Measurements from ENCODE around the gene UBN2.

The UBN2 gene

DNA sequence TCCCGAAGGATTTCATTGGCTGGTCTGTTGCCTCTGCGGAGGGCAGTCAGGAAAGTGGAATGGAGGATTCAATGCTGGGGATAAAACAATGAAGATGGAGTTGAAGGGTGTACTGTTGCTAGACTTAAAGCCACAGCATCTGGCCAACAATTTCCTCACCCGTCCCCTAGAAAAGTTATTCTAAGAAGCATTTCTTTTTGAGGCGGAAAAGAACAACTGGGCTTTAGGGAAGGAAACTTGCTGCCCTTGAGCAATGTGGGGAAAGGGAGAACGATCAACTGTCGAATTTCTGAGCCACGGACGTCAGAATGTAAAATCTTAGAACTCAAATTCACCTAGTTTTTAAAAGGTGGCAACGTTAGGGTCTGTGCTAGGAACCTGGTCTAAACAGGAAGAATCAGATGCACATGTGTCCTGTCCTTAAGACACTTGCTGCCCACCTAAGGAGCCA, 110.8 kb downstream of the UBN2 start:
- Histone ChIP-seq H4K20me1 (ENCODE audit: control insufficient read depth, insufficient read depth, low read depth, low read length) (no peaks in the 10 kb centered on the region), H3K4me1 (ENCODE audit: control insufficient read depth, low read length) (peaks cover 52% of the 10 kb centered on the region), H3F3A (ENCODE audit: control insufficient read depth, insufficient read depth) (peaks cover 42% of the 10 kb centered on the region), H3K36me3 (ENCODE audit: control insufficient read depth, low read length) (peaks cover 29% of the 10 kb centered on the region), H3K9me3 (ENCODE audit: control insufficient read depth, insufficient read depth, low read length) (peaks cover 9% of the 10 kb centered on the region; the same call in 1 of the 2 replicates), H3K79me2 (ENCODE audit: control insufficient read depth, low read length) (peaks cover 36% of the 10 kb centered on the region), H3K27me3 (ENCODE audit: control insufficient read depth, low read length) (no peaks in the 10 kb centered on the region), H3K4me2 (ENCODE audit: low read length) (peak overlapping the region; percentile 92), H3K9me2 (replicated peaks; ENCODE audit: control insufficient read depth, low read length) (no peaks in the 10 kb centered on the region), H3K27ac (ENCODE audit: low read depth, low read length) (peak overlapping the region; percentile 96), H3K4me3 (ENCODE audit: low read length) (peak overlapping the region; percentile 90)
- TF ChIP-seq EZH2phosphoT487 (IDR thresholded peaks at IDR 0.05; ENCODE audit: borderline replicate concordance, low read length), result no peak
- TF ChIP-seq, protein P1, sequence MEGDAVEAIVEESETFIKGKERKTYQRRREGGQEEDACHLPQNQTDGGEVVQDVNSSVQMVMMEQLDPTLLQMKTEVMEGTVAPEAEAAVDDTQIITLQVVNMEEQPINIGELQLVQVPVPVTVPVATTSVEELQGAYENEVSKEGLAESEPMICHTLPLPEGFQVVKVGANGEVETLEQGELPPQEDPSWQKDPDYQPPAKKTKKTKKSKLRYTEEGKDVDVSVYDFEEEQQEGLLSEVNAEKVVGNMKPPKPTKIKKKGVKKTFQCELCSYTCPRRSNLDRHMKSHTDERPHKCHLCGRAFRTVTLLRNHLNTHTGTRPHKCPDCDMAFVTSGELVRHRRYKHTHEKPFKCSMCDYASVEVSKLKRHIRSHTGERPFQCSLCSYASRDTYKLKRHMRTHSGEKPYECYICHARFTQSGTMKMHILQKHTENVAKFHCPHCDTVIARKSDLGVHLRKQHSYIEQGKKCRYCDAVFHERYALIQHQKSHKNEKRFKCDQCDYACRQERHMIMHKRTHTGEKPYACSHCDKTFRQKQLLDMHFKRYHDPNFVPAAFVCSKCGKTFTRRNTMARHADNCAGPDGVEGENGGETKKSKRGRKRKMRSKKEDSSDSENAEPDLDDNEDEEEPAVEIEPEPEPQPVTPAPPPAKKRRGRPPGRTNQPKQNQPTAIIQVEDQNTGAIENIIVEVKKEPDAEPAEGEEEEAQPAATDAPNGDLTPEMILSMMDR (IDR thresholded peaks at IDR 0.05; ENCODE audit: low read depth, low read length, poor library complexity, severe bottlenecking), result no peak

DNA sequence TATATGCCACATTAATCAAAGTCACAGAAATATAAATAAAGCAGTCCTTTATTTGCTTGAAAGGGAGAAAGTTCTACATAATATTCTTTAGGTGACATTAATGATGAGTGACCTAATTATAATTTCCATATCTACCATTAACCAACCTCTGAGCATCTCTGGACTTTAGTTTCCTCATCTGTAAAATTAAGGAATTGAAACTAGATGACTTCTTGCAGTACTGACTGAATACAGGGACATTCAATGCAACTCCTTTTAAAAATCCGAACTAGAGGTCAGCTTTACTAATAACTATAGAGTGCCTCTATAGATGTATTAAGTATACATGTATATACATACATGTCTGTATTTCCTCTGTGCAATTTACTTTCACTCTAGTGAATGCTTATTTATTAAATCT, 114.0 kb downstream of the UBN2 start:
- no peaks in the 10 kb centered on the region for H4K20me1 ChIP-seq (ENCODE audit: control insufficient read depth, insufficient read depth, low read depth, low read length)
- H3F3A ChIP-seq (ENCODE audit: control insufficient read depth, insufficient read depth), result peaks cover 31% of the 10 kb centered on the region
- H3K9me2 ChIP-seq (replicated peaks; ENCODE audit: control insufficient read depth, low read length), result no peaks in the 10 kb centered on the region
- H3K27ac ChIP-seq (ENCODE audit: low read depth, low read length), result no peak overlapping the region
- no peaks in the 10 kb centered on the region for H3K27me3 ChIP-seq (ENCODE audit: control insufficient read depth, low read length)
- peaks cover 37% of the 10 kb centered on the region for H3K36me3 ChIP-seq (ENCODE audit: control insufficient read depth, low read length)
- peaks cover 37% of the 10 kb centered on the region for H3K4me1 ChIP-seq (ENCODE audit: control insufficient read depth, low read length)
- H3K4me3 ChIP-seq (ENCODE audit: low read length), result no peak overlapping the region
- TF ChIP-seq, protein P1 (IDR thresholded peaks at IDR 0.05; ENCODE audit: low read depth, low read length, poor library complexity, severe bottlenecking), result no peak
- TF ChIP-seq EZH2phosphoT487 (IDR thresholded peaks at IDR 0.05; ENCODE audit: borderline replicate concordance, low read length), result no peak
- H3K4me2 ChIP-seq (ENCODE audit: low read length), result peak overlapping the region; percentile 0; the same call in 1 of the 2 replicates
- no peaks in the 10 kb centered on the region for H3K9me3 ChIP-seq (ENCODE audit: control insufficient read depth, insufficient read depth, low read length)
- peaks cover 36% of the 10 kb centered on the region for H3K79me2 ChIP-seq (ENCODE audit: control insufficient read depth, low read length)

DNA sequence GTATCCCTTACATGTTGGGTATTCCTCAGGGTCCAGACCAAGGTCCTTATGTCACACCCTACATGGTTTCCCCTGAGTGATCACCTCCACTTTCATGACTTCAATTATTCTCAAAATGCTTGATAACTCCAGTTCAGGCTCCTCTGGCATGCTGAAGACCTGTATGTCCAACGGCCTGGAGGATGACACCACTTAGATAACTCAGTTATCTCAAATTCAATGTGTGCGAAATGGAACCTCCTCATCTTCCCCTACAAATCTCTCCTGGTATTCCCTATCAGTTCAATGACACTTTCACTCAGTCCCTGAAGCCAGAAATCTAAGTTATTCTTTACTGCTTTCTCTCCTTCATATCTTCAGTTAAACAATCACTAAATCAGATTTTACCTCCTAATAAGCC, 120.0 kb downstream of the UBN2 start:
- Histone ChIP-seq H3K9me2 (replicated peaks; ENCODE audit: control insufficient read depth, low read length) (no peaks in the 10 kb centered on the region), H3K79me2 (ENCODE audit: control insufficient read depth, low read length) (peaks cover 4% of the 10 kb centered on the region; the same call in 1 of the 2 replicates), H3K27ac (ENCODE audit: low read depth, low read length) (no peak overlapping the region), H3K9me3 (ENCODE audit: control insufficient read depth, insufficient read depth, low read length) (no peaks in the 10 kb centered on the region), H4K20me1 (ENCODE audit: control insufficient read depth, insufficient read depth, low read depth, low read length) (no peaks in the 10 kb centered on the region), H3K27me3 (ENCODE audit: control insufficient read depth, low read length) (no peaks in the 10 kb centered on the region), H3K4me1 (ENCODE audit: control insufficient read depth, low read length) (peaks cover 6% of the 10 kb centered on the region; the same call in 1 of the 2 replicates), H3K36me3 (ENCODE audit: control insufficient read depth, low read length) (peaks cover 28% of the 10 kb centered on the region), H3K4me3 (ENCODE audit: low read length) (no peak overlapping the region), H3K4me2 (ENCODE audit: low read length) (no peak overlapping the region), H3F3A (ENCODE audit: control insufficient read depth, insufficient read depth) (peaks cover 23% of the 10 kb centered on the region)
- TF ChIP-seq, protein P1 (IDR thresholded peaks at IDR 0.05; ENCODE audit: low read depth, low read length, poor library complexity, severe bottlenecking), result no peak
- TF ChIP-seq EZH2phosphoT487 (IDR thresholded peaks at IDR 0.05; ENCODE audit: borderline replicate concordance, low read length), result no peak

Data from DOHH2 (cell line).